Central memory CD8-positive, alpha-beta T cell (primary cell): ENCODE results near the gene GSTT2.

Experiments used
- ATAC-seq: fragments of 150-1000 bp; cut with Tn5 transposase; replicated peaks from 2 replicates; pipeline ENCODE4 v1.10.0; 2022; ENCODE audit warnings: mild to moderate bottlenecking, moderate FRiP score, moderate number of reproducible peaks; ENCODE audit not compliant: poor library complexity, severe bottlenecking; ENCODE audit errors: extremely low read depth
- DNase-seq, 2 donors: peaks; one replicate each; pipeline ENCODE4 v3.0.0; 2021; ENCODE audit warnings: low spot score in 2 of 2
- H3K27ac Mint-ChIP-seq: one replicate; pipeline ENCODE4 v1.8.0; 2022; ENCODE audit warnings: low read depth, mild to moderate bottlenecking, moderate library complexity, mixed read lengths
- H3K27me3 Mint-ChIP-seq: one replicate; pipeline ENCODE4 v1.8.0; 2022; ENCODE audit warnings: mixed read lengths
- H3K36me3 Mint-ChIP-seq: one replicate; pipeline ENCODE4 v1.8.0; 2022; ENCODE audit warnings: mild to moderate bottlenecking, moderate library complexity, mixed read lengths; ENCODE audit not compliant: insufficient read depth
- H3K4me1 Mint-ChIP-seq: one replicate; pipeline ENCODE4 v1.8.0; 2022; ENCODE audit warnings: mixed read lengths
- H3K4me3 Mint-ChIP-seq: one replicate; pipeline ENCODE4 v1.8.0; 2022; ENCODE audit warnings: mild to moderate bottlenecking, moderate library complexity, mixed read lengths
- H3K9me3 Mint-ChIP-seq: one replicate; pipeline ENCODE4 v1.8.0; 2022; ENCODE audit warnings: mixed read lengths

GSTT2 gene

DNA sequence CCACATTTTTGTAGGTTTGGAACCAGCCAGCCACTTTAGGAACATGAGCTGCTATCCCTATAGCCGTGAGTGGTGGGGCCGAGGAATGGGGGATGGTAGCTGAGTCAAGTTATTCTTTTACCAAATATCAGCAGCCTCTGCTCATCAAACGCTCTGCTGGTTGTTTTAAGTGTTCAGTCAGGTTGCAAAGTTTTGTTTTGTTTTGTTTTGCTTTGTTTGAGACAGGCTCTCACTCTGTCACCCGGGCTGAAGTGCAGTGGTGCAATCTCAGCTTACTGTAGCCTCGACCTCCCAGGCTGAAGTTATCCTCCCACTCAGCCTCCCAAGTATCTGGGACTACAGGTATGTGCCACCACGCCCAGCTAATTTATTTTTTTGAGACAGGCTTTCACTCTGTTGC, 45.5 kb downstream of the GSTT2 start:
- Mint-ChIP-seq H3K9me3 (no peaks in the 10 kb centered on the region), H3K27ac (no peak overlapping the region), H3K27me3 (no peaks in the 10 kb centered on the region), H3K4me3 (no peak overlapping the region), H3K36me3 (peaks cover 10% of the 10 kb centered on the region), H3K4me1 (peaks cover 28% of the 10 kb centered on the region)
- DNase-seq (no peak), ATAC-seq (no peak)

DNA sequence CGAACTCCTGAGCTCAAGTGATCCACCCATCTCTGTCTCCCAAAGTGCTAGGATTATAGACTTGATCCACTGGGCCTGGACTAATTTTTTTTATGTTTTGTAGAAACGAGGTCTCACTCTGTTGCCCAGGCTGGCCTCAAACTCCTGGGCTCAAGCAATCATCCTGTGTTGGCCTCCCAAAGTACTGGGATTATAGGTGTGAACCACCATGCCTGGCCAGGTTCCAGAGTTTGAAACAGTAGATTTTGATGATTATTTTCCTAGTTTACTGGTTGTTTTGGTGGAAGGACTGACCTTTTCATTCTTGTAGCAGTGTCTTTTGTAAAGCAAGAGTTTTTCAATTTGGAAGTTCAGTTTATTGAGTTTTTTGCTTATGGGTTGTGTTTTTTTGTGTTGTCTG, 46.1 kb downstream of the GSTT2 start:
- Mint-ChIP-seq H3K9me3 (no peaks in the 10 kb centered on the region), H3K27me3 (no peaks in the 10 kb centered on the region), H3K36me3 (peaks cover 10% of the 10 kb centered on the region), H3K4me1 (peaks cover 28% of the 10 kb centered on the region), H3K4me3 (no peak overlapping the region), H3K27ac (no peak overlapping the region)
- no peak for DNase-seq
- no peak for ATAC-seq

DNA sequence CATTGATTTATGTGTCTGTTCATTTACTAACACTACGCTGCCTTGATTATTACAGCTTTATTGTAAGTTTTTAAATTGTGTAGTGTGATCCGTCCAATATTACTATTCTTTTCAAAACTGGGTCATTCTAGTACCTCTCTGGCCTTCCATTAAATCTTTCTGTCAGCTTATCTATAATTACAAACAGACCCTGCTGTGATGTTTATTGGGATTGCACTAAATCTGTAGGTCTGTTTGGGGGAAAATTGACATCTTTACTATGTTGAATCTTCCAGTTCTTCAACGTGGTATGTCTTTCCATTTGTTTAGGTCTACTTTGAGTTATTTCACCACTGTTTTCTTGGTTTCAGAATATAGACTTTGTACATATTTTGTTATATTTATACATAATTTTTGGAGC, 46.8 kb downstream of the GSTT2 start:
- peaks cover 32% of the 10 kb centered on the region for H3K4me1 Mint-ChIP-seq
- no peak overlapping the region for H3K27ac Mint-ChIP-seq
- H3K27me3 Mint-ChIP-seq: no peaks in the 10 kb centered on the region
- ATAC-seq (no peak), DNase-seq (no peak)
- H3K9me3 Mint-ChIP-seq: no peaks in the 10 kb centered on the region
- H3K4me3 Mint-ChIP-seq: no peak overlapping the region
- peaks cover 9% of the 10 kb centered on the region for H3K36me3 Mint-ChIP-seq

DNA sequence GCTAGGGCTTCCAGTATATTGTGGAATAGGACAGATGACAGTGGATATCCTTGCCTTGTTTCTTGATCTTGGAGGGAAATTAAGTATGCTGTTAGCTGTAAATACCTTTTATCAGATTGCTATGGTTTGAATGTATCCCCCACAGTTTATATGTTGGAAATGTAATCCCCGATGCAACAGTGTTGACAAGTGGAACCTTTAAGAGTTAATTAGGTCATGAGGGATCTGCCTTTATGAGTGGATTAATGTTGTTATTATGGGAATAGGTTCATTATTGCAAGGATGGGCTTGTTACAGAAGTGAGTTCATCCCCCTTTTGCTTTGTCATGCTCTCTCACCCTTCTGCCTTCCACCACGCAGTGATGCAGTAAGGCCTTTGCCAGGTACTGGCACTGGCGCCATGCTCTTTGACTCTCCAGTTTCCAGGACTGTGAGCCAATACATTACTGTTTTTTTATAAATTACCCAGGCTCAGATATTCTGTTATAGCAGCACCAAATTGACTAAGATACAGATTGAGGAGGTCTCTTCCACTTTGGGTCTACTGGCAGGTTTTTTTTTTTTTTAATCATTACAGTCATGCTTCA, 47.5 kb downstream of the GSTT2 start:
- H3K27me3 Mint-ChIP-seq: no peaks in the 10 kb centered on the region
- H3K9me3 Mint-ChIP-seq: no peaks in the 10 kb centered on the region
- no peak for DNase-seq
- ATAC-seq: no peak
- H3K36me3 Mint-ChIP-seq: peaks cover 11% of the 10 kb centered on the region
- peaks cover 38% of the 10 kb centered on the region for H3K4me1 Mint-ChIP-seq
- H3K4me3 Mint-ChIP-seq: no peak overlapping the region
- H3K27ac Mint-ChIP-seq: no peak overlapping the region

DNA sequence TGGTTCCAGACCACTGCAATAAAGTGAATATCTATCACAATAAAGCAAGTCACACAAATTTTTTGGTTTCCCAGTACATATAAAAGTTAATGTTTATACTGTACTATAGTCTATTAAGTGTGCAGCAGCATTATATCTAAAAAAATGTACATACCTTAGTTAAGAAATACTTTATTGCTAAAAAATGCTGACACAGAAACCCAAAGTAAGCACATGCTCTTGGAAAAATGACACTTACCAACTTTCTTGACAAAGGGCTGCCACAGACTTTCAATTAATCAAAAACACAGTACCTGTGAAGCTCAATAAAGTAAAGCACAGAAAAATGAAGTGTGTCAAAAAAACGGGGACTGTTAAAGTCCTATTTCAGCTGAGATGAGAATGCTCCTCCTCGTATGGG, 48.1 kb downstream of the GSTT2 start:
- peaks cover 11% of the 10 kb centered on the region for H3K36me3 Mint-ChIP-seq
- no peak for DNase-seq
- H3K27ac Mint-ChIP-seq: no peak overlapping the region
- no peak overlapping the region for H3K4me3 Mint-ChIP-seq
- H3K9me3 Mint-ChIP-seq: no peaks in the 10 kb centered on the region
- no peak for ATAC-seq
- H3K4me1 Mint-ChIP-seq: peaks cover 35% of the 10 kb centered on the region
- no peaks in the 10 kb centered on the region for H3K27me3 Mint-ChIP-seq

DNA sequence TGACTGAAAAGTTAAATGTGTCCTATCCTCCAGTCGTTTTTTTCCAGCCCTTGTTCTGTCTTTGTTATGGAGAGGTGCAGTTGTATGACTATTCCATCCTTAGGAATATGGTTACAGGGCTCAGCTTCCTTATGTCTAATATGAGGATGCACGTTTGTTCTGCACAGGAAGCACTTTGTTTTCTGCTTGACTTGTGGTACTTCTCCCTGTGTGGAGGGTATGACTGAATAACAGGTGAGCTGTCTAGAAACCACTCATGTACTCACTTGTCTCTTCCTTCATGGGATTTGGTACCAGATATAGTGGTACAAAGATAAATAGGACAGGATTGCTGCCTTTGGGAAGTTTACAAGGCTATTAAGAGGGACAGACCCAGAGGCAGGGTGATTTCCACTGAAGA, 48.6 kb downstream of the GSTT2 start:
- DNase-seq (no peak), ATAC-seq (no peak)
- H3K9me3 Mint-ChIP-seq: no peaks in the 10 kb centered on the region
- H3K36me3 Mint-ChIP-seq: peaks cover 11% of the 10 kb centered on the region
- no peak overlapping the region for H3K4me3 Mint-ChIP-seq
- peaks cover 35% of the 10 kb centered on the region for H3K4me1 Mint-ChIP-seq
- H3K27me3 Mint-ChIP-seq: no peaks in the 10 kb centered on the region
- no peak overlapping the region for H3K27ac Mint-ChIP-seq

DNA sequence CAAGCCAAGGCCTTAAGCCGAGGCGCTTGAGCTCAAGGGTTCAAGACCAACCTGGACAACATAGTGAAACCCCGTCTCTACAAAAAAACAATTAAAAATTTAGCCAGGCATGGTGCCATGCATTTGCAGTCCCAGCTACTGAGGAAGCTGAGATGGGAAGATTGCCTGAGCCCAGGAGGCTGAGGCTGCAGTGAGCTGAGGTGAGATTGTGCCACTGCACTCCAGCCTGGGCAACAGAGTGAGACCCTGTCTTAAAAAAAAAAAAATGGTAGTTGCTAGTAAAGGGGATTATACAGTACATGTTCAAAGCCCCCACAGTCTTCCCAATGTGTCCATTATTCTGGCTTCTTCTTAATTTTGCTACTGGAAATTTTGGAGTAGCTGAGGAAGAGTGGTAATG, 49.4 kb downstream of the GSTT2 start:
- H3K4me1 Mint-ChIP-seq: peaks cover 34% of the 10 kb centered on the region
- peaks cover 11% of the 10 kb centered on the region for H3K36me3 Mint-ChIP-seq
- no peak for DNase-seq
- no peaks in the 10 kb centered on the region for H3K9me3 Mint-ChIP-seq
- no peaks in the 10 kb centered on the region for H3K27me3 Mint-ChIP-seq
- H3K4me3 Mint-ChIP-seq: no peak overlapping the region
- ATAC-seq: no peak
- no peak overlapping the region for H3K27ac Mint-ChIP-seq

- H3K36me3 Mint-ChIP-seq: peaks cover 11% of the 10 kb centered on the region
- DNase-seq (no peak), ATAC-seq (no peak)
- no peaks in the 10 kb centered on the region for H3K9me3 Mint-ChIP-seq
- H3K27ac Mint-ChIP-seq: no peak overlapping the region
- no peak overlapping the region for H3K4me3 Mint-ChIP-seq
- H3K4me1 Mint-ChIP-seq: peaks cover 32% of the 10 kb centered on the region
- no peaks in the 10 kb centered on the region for H3K27me3 Mint-ChIP-seq
These were observed 50.3 kb downstream of the GSTT2 start for GRCh38 chr22:24030186-24030702.
